Loucy (cell line): ENCODE data around the gene IGF1R.

Experiments
- H2AFZ ChIP-seq: fragments of 200-600 bp; sonication (generic); 2 replicates; pipeline ENCODE4 v1.6.0; 2016; ENCODE audit warnings: antibody characterized with exemption, mild to moderate bottlenecking, low read length, moderate library complexity
- H3F3A ChIP-seq: fragments of 200-600 bp; 2 replicates; pipeline ENCODE4 v1.6.0; 2016; ENCODE audit warnings: antibody characterized with exemption, low read depth, mild to moderate bottlenecking
- H3K27me3 ChIP-seq: fragments of 200-600 bp; sonication (generic); 2 replicates; pipeline ENCODE4 v1.6.1; 2014; ENCODE audit warnings: low read length, mild to moderate bottlenecking; ENCODE audit not compliant: insufficient read depth, poor library complexity, severe bottlenecking
- H3K36me3 ChIP-seq: fragments of 200-600 bp; sonication (generic); 2 replicates; pipeline ENCODE4 v1.6.1; 2016; ENCODE audit warnings: low read length; ENCODE audit not compliant: insufficient read depth
- H3K4me1 ChIP-seq: fragments of 200-600 bp; sonication (generic); 2 replicates; pipeline ENCODE4 v1.5.1; 2014; ENCODE audit warnings: low read length, mild to moderate bottlenecking; ENCODE audit not compliant: insufficient read depth, poor library complexity, severe bottlenecking
- H3K4me2 ChIP-seq: fragments of 200-600 bp; sonication (generic); 2 replicates; pipeline ENCODE4 v1.6.0; 2014; ENCODE audit warnings: antibody characterized with exemption, low read length, low read depth, mild to moderate bottlenecking; ENCODE audit not compliant: poor library complexity, severe bottlenecking
- H3K4me3 ChIP-seq: fragments of 200-600 bp; sonication (generic); 2 replicates; pipeline ENCODE4 v1.5.1; 2014; ENCODE audit warnings: low read length, mild to moderate bottlenecking, mixed read lengths; ENCODE audit not compliant: poor library complexity, severe bottlenecking
- H3K79me2 ChIP-seq: fragments of 200-600 bp; sonication (generic); 2 replicates; pipeline ENCODE4 v1.6.1; 2014; ENCODE audit warnings: low read length; ENCODE audit not compliant: insufficient read depth
- H3K9ac ChIP-seq: fragments of 200-600 bp; sonication (generic); 2 replicates; pipeline ENCODE4 v1.6.0; 2014; ENCODE audit warnings: mild to moderate bottlenecking, low read depth, low read length, moderate library complexity; ENCODE audit not compliant: poor library complexity, severe bottlenecking
- H3K9me2 ChIP-seq: fragments of 200-600 bp; sonication (generic); replicated peaks from 2 replicates; pipeline ENCODE4 v1.6.1; 2016; ENCODE audit warnings: low read depth, low read length, mixed read lengths
- H3K9me3 ChIP-seq: fragments of 200-600 bp; sonication (generic); 2 replicates; pipeline ENCODE4 v1.6.1; 2014; ENCODE audit warnings: mild to moderate bottlenecking, antibody characterized with exemption, low read length, low read depth; ENCODE audit not compliant: insufficient read depth
- H4K20me1 ChIP-seq: fragments of 200-600 bp; sonication (generic); 2 replicates; pipeline ENCODE4 v1.6.0; 2014; ENCODE audit warnings: antibody characterized with exemption, low read length, mild to moderate bottlenecking; ENCODE audit not compliant: insufficient read depth, poor library complexity, severe bottlenecking
- CTCF ChIP-seq: fragments of 200-600 bp; sonication (generic); conservative IDR thresholded peaks from 2 replicates; pipeline ENCODE4 v1.5.1; 2014; ENCODE audit warnings: mild to moderate bottlenecking, antibody characterized with exemption, low read length
- EZH2phosphoT487 ChIP-seq: fragments of 200-600 bp; IDR thresholded peaks from 2 replicates; pipeline ENCODE4 v1.6.1; 2018; ENCODE audit warnings: antibody characterized with exemption, mild to moderate bottlenecking, moderate library complexity, borderline replicate concordance

Gene IGF1R

GRCh38 chr15:98957655-98958054, 309.3 kb downstream of the IGF1R start:
- Histone ChIP-seq H3K4me1 (no peaks in the 10 kb centered on the region), H3K9me2 (no peaks in the 10 kb centered on the region), H4K20me1 (no peaks in the 10 kb centered on the region), H3F3A (no peaks in the 10 kb centered on the region), H3K4me3 (no peak overlapping the region), H3K36me3 (peaks cover 38% of the 10 kb centered on the region; the same call in 1 of the 2 replicates), H3K9ac (no peak overlapping the region), H3K27me3 (no peaks in the 10 kb centered on the region), H2AFZ (no peak overlapping the region), H3K79me2 (no peaks in the 10 kb centered on the region), H3K9me3 (no peaks in the 10 kb centered on the region), H3K4me2 (no peak overlapping the region)
- TF ChIP-seq EZH2phosphoT487, result no peak
- no peak for TF ChIP-seq CTCF

DNA sequence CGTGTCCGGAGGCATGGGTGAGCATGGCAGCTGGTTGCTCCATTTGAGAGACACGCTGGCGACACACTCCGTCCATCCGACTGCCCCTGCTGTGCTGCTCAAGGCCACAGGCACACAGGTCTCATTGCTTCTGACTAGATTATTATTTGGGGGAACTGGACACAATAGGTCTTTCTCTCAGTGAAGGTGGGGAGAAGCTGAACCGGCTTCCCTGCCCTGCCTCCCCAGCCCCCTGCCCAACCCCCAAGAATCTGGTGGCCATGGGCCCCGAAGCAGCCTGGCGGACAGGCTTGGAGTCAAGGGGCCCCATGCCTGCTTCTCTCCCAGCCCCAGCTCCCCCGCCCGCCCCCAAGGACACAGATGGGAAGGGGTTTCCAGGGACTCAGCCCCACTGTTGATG, 309.7 kb downstream of the IGF1R start:
- no peak overlapping the region for H3K4me2 ChIP-seq
- H3K79me2 ChIP-seq, result no peaks in the 10 kb centered on the region
- H3K9me3 ChIP-seq, result no peaks in the 10 kb centered on the region
- no peak overlapping the region for H3K4me3 ChIP-seq
- H3K9ac ChIP-seq, result no peak overlapping the region
- H3K4me1 ChIP-seq, result no peaks in the 10 kb centered on the region
- no peaks in the 10 kb centered on the region for H3K27me3 ChIP-seq
- TF ChIP-seq EZH2phosphoT487 (no peak), CTCF (no peak)
- H3K36me3 ChIP-seq, result peaks cover 38% of the 10 kb centered on the region; the same call in 1 of the 2 replicates
- no peaks in the 10 kb centered on the region for H4K20me1 ChIP-seq
- no peaks in the 10 kb centered on the region for H3F3A ChIP-seq
- H3K9me2 ChIP-seq, result no peaks in the 10 kb centered on the region
- H2AFZ ChIP-seq, result no peak overlapping the region

DNA sequence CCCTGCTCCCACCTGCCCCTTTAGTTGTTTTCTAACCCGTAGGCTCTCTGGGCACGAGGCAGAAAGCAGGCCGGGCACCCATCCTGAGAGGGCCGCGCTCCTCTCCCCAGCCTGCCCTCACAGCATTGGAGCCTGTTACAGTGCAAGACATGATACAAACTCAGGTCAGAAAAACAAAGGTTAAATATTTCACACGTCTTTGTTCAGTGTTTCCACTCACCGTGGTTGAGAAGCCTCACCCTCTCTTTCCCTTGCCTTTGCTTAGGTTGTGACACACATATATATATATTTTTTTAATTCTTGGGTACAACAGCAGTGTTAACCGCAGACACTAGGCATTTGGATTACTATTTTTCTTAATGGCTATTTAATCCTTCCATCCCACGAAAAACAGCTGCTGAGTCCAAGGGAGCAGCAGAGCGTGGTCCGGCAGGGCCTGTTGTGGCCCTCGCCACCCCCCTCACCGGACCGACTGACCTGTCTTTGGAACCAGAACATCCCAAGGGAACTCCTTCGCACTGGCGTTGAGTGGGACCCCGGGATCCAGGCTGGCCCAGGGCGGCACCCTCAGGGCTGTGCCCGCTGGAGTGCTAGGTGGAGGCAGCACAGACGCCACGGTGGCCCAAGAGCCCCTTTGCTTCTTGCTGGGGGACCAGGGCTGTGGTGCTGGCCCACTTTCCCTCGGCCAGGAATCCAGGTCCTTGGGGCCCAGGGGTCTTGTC, 310.7 kb downstream of the IGF1R start:
- H3K4me1 ChIP-seq, result no peaks in the 10 kb centered on the region
- H3K36me3 ChIP-seq, result peaks cover 38% of the 10 kb centered on the region; the same call in 1 of the 2 replicates
- no peaks in the 10 kb centered on the region for H3K27me3 ChIP-seq
- H4K20me1 ChIP-seq, result no peaks in the 10 kb centered on the region
- no peaks in the 10 kb centered on the region for H3K79me2 ChIP-seq
- H3K9me3 ChIP-seq, result no peaks in the 10 kb centered on the region
- TF ChIP-seq CTCF (no peak), EZH2phosphoT487 (no peak)
- no peak overlapping the region for H3K9ac ChIP-seq
- H3F3A ChIP-seq, result no peaks in the 10 kb centered on the region
- H3K4me3 ChIP-seq, result no peak overlapping the region
- no peaks in the 10 kb centered on the region for H3K9me2 ChIP-seq
- H2AFZ ChIP-seq, result no peak overlapping the region
- no peak overlapping the region for H3K4me2 ChIP-seq
